ENCODE measurements around the gene NRARP.

The NRARP gene

GRCh38 chr9:137251490-137252268 lies 50.4 kb downstream of the NRARP start:
- no peak overlapping the region for H3K4me3 ChIP-seq (ENCODE audit: low read length)
- TF ChIP-seq CTCF (IDR thresholded peaks at IDR 0.05; ENCODE audit: insufficient read depth, low read depth, low read length, missing control alignments), result no peak
- no peak for DNase-seq (ENCODE audit: low read depth)

- H3K4me3 ChIP-seq (ENCODE audit: low read length), result no peak within 1 kb of the TSS
- no peak for DNase-seq (ENCODE audit: low read depth)
- TF ChIP-seq CTCF (IDR thresholded peaks at IDR 0.05; ENCODE audit: insufficient read depth, low read depth, low read length, missing control alignments), result no peak
Measured at GRCh38 chr9:137251194-137251461, 50.9 kb downstream of the NRARP start, which contains the start of gene STPG3. TSS of gene STPG3 (plus strand) at chr9:137251286. CDS start at chr9:137251287, 1 bp downstream.

GRCh38 chr9:137250329-137251193 lies 51.5 kb downstream of the NRARP start:
- DNase-seq (ENCODE audit: low read depth), result no peak
- TF ChIP-seq CTCF (IDR thresholded peaks at IDR 0.05; ENCODE audit: insufficient read depth, low read depth, low read length, missing control alignments), result no peak
- H3K4me3 ChIP-seq (ENCODE audit: low read length), result no peak overlapping the region
